Ascending aorta (tissue), 2 donors: Measurements from ENCODE around the gene CMIP. TPM values are rescaled to one million over a fixed set of nuclear protein-coding genes. Genes with fewer than 3 reads are reported as not detected.
"Not testable (repeated sequence)": the region's sequence is repeated elsewhere in the genome, so short reads cannot be mapped to it uniquely, and the experiment has no call there.

ENCODE experiments used
- DNase-seq, 2 donors: peaks; one replicate each; pipeline ENCODE4 v3.0.0-alpha.2; 2019; ENCODE audit warnings: low spot score in 2 of 2
- H3K27ac ChIP-seq, 2 donors: fragments of 200-600 bp; sonication (generic); one replicate each; pipeline ENCODE4 v1.5.1; 2016 to 2017; ENCODE audit warnings: mild to moderate bottlenecking in 1 of 2
- H3K27me3 ChIP-seq: fragments of 200-600 bp; sonication (generic); one replicate; pipeline ENCODE4 v1.5.1; 2017
- H3K36me3 ChIP-seq, 2 donors: fragments of 200-600 bp; sonication (generic); one replicate each; pipeline ENCODE4 v1.5.1; 2016
- H3K4me1 ChIP-seq, 2 donors: fragments of 200-600 bp; sonication (generic); one replicate each; pipeline ENCODE4 v1.5.1; 2016 to 2017; ENCODE audit warnings: mild to moderate bottlenecking in 1 of 2
- H3K4me3 ChIP-seq, 2 donors: fragments of 200-600 bp; sonication (generic); one replicate each; pipeline ENCODE4 v1.5.1; 2016 to 2017; ENCODE audit warnings: mild to moderate bottlenecking in 1 of 2
- H3K9me3 ChIP-seq, 2 donors: fragments of 200-600 bp; sonication (generic); one replicate each; pipeline ENCODE4 v1.5.1; 2016
- CTCF ChIP-seq, 3 experiments: fragments of 200-600 bp in 2 of 3; fragments of 450-650 bp in 1 of 3; sonication (generic) in 2 of 3; IDR thresholded peaks; one replicate each; pipeline ENCODE4 v1.5.1; 2016 to 2019; ENCODE audit warnings: antibody characterized with exemption in 3 of 3, mild to moderate bottlenecking in 1 of 3, moderate library complexity in 1 of 3
- intact Hi-C: fragments of 100-400 bp; cut with DNase I; formaldehyde crosslinking; loops from one replicate; pipeline ENCODE4 v1.15.1; 2023
- total RNA-seq: library from RNA; depleted of rRNA; stranded (reverse); fragments of >200 nt; gene quantifications from one replicate; pipeline ENCODE4 v1.1.0, GENCODE V29; 2016

The CMIP gene
- total RNA-seq, 1 donor from 2014 or later, result 110 TPM

- no peaks in the 10 kb centered on the region for H3K36me3 ChIP-seq
- H3K4me1 ChIP-seq, result no peaks in the 10 kb centered on the region
- no peak overlapping the region for H3K4me3 ChIP-seq
- intact Hi-C loops, result no loop called here
- H3K27me3 ChIP-seq, result no peaks in the 10 kb centered on the region
- H3K27ac ChIP-seq, result no peak overlapping the region
- no peak for TF ChIP-seq CTCF (IDR thresholded peaks at IDR 0.05)
- peak in 1 of 2 donors; percentile 30 for DNase-seq
- no peaks in the 10 kb centered on the region for H3K9me3 ChIP-seq
Observed at GRCh38 chr16:81521141-81521626, 76.6 kb downstream of the CMIP start.

GRCh38 chr16:81522108-81522701 is 77.6 kb downstream of the CMIP start:
- intact Hi-C loops, result no loop called here
- no peak for DNase-seq
- no peaks in the 10 kb centered on the region for H3K9me3 ChIP-seq
- H3K27ac ChIP-seq, result no peak overlapping the region
- H3K4me3 ChIP-seq, result no peak overlapping the region
- peaks cover 0 to 6% of the 10 kb centered on the region in 2 donors for H3K4me1 ChIP-seq
- H3K27me3 ChIP-seq, result no peaks in the 10 kb centered on the region
- no peak for TF ChIP-seq CTCF (IDR thresholded peaks at IDR 0.05)
- H3K36me3 ChIP-seq, result no peaks in the 10 kb centered on the region

GRCh38 chr16:81522851-81523250 is 78.2 kb downstream of the CMIP start:
- H3K4me1 ChIP-seq, H3K4me3 ChIP-seq, H3K27ac ChIP-seq, H3K27me3 ChIP-seq, intact Hi-C loops, H3K9me3 ChIP-seq, H3K36me3 ChIP-seq, DNase-seq: not testable (repeated sequence)

GRCh38 chr16:81523387-81524115 is 78.9 kb downstream of the CMIP start:
- Histone ChIP-seq H3K27ac (no peak overlapping the region), H3K36me3 (no peaks in the 10 kb centered on the region), H3K9me3 (no peaks in the 10 kb centered on the region), H3K4me1 (peaks cover 0 to 6% of the 10 kb centered on the region in 2 donors), H3K27me3 (no peaks in the 10 kb centered on the region), H3K4me3 (no peak overlapping the region)
- intact Hi-C loops, result no loop called here
- no peak for TF ChIP-seq CTCF (IDR thresholded peaks at IDR 0.05)
- DNase-seq, result no peak

- intact Hi-C loops, result no loop called here
- TF ChIP-seq CTCF (IDR thresholded peaks at IDR 0.05), result no peak
- Histone ChIP-seq H3K9me3 (no peaks in the 10 kb centered on the region), H3K4me3 (no peak overlapping the region), H3K27ac (no peak overlapping the region), H3K27me3 (no peaks in the 10 kb centered on the region), H3K4me1 (peaks cover 0 to 6% of the 10 kb centered on the region in 2 donors), H3K36me3 (no peaks in the 10 kb centered on the region)
- no peak for DNase-seq
Observed at GRCh38 chr16:81524382-81524781, 79.8 kb downstream of the CMIP start.

GRCh38 chr16:81524885-81525284 is 80.3 kb downstream of the CMIP start:
- DNase-seq, H3K36me3 ChIP-seq, H3K9me3 ChIP-seq, H3K27ac ChIP-seq, H3K4me3 ChIP-seq, H3K27me3 ChIP-seq, H3K4me1 ChIP-seq, intact Hi-C loops: not testable (repeated sequence)
